Large intestine (tissue), 3 donors: Measurements from ENCODE around the gene THRB. TPM values are rescaled to one million over a fixed set of nuclear protein-coding genes. Genes with fewer than 3 reads are reported as not detected.

Source experiments
- DNase-seq, 2 donors: peaks; one replicate each; pipeline versions ENCODE4 v3.0.0 to v3.0.0-alpha.2; 2013
- H3K27ac ChIP-seq: one replicate; pipeline ENCODE4 v1.5.1; 2013; ENCODE audit warnings: low read length
- H3K27me3 ChIP-seq: 2 replicates; pipeline ENCODE4 v1.6.1; 2013; ENCODE audit warnings: low read length; ENCODE audit not compliant: control insufficient read depth, insufficient read depth
- H3K36me3 ChIP-seq: 2 replicates; pipeline ENCODE4 v1.6.1; 2013; ENCODE audit warnings: low read length; ENCODE audit not compliant: control insufficient read depth, insufficient read depth
- H3K4me1 ChIP-seq: one replicate; pipeline ENCODE4 v1.6.1; 2013; ENCODE audit warnings: low read length; ENCODE audit not compliant: control insufficient read depth, insufficient read depth
- H3K4me3 ChIP-seq: one replicate; pipeline ENCODE4 v1.5.1; 2013; ENCODE audit warnings: low read length
- H3K9me3 ChIP-seq: one replicate; pipeline ENCODE4 v1.6.1; 2013; ENCODE audit warnings: mild to moderate bottlenecking, low read depth, low read length, moderate library complexity; ENCODE audit not compliant: control insufficient read depth
- WGBS: methylation state at CpG from one replicate; pipeline ENCODE4 v1.1.5; 2013; ENCODE audit warnings: low lambda C conversion rate; ENCODE audit not compliant: insufficient coverage; 5-methylcytosine and 5-hydroxymethylcytosine counted together
- polyA plus RNA-seq: library from polyadenylated mRNA; unstranded; fragments of 120-200 nt; gene quantifications from one replicate; pipeline ENCODE4 v1.2.1, GENCODE V29; 2013

THRB gene
- polyA plus RNA-seq, 1 donor: 38.3 TPM

DNA sequence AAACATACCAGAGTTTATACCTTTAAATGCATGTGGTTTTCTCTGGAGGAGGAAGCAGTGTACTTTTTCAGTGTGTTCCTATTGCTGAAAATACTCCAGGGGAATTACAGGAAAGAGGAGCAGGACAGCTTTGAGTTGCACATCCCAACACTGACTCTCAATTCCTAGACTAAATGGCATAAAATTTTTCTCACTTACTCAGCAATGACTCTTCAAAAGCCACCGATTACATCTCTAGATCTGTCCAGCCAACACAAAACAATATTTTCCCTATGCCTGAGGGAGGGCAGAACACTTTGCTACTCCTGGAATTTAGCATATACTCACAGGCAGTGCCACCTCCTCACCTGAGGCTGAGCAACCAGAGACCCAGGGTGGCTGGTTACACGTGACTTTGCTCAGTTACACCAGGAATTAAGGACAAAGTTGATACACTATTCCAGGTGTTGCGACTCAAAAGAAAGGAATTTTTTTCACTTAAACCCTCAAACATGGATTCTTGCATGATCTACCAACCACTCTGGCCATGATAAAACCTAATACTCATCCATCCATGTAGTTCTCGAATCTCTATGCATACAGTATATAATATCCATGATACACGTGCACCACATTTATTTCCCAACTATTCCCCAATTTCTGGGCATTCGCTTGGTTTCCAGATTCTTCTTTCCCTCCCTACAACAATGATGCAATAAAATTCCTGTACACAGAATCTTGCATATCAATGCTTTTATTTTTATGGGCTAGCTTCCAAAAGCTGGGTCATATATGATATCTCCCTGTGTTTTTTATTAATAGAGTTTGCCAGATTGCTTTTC is 194.6 kb downstream of the THRB start:
- Histone ChIP-seq H3K9me3 (no peaks in the 10 kb centered on the region), H3K4me3 (no peak overlapping the region), H3K27ac (no peak overlapping the region), H3K27me3 (no peaks in the 10 kb centered on the region), H3K4me1 (no peaks in the 10 kb centered on the region), H3K36me3 (peaks cover 6% of the 10 kb centered on the region)
- WGBS: 100% methylated on average over 1 of the region's 6 CpGs
- no peak for DNase-seq

DNA sequence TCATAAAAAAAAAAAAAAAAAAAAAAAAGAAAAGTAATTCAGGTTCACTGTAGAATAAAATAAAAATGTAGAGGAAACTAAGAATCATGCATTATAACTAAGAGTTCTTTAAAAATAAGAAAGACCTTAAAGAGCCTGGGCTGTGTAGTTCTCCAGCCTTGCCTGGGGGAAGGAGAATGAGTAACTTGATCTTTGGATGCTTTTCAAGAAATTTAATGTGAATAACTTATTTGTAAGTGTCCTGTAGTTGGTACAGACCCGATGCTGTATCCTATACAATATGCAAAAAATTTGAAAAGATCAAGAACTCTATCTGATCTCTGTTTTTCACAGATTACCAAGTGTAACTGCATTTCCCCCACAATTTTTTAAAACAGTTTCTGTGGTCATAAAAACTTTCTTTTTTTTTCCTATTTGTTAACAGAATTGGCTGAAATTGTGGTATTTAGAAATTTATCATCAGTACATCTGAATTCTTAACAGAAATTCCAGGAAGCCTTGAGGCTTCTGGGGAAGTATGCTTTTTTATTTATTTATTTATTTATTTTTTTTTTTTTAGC is 195.3 kb downstream of the THRB start:
- Histone ChIP-seq H3K27ac (no peak overlapping the region), H3K9me3 (no peaks in the 10 kb centered on the region), H3K4me1 (no peaks in the 10 kb centered on the region), H3K36me3 (peaks cover 10% of the 10 kb centered on the region), H3K4me3 (no peak overlapping the region), H3K27me3 (no peaks in the 10 kb centered on the region)
- WGBS: 60% methylated on average over 1 of the region's 1 CpG
- DNase-seq: no peak

DNA sequence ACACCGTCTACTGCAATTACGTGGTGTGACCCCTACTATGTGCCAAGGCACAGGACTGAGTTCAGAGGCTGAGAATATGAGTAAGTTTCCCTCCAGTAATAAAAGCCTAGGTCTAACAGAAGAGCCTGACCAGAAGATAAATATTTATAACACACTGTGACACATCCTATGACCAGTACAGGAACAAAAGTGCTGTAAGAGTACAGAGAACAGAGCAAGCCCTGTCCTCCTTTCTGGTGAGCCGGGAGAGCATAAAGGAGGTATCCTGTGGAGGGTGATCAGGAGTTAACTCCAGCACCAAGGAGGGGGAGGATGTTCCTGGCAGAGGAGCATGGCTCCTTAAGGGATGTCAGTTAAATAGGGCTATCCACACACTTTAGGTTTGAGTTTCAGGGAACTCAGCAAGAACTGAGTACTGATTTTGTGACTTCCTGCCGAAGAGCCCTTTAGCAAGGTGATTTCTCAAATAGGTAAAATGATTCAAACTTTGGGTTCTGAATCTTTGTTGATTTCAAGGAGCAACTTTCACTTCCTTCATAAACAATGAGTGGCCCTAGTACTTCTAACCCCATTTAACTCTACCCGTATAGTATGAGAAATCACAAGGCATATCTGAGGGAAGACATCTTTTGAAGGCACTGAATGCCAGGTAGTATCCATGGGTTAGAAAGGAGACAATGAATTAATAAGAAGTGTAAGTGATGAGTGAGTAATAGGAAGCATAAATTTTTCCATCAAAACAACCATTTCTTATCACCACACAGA is 198.0 kb downstream of the THRB start:
- Histone ChIP-seq H3K27ac (no peak overlapping the region), H3K4me1 (no peaks in the 10 kb centered on the region), H3K36me3 (peaks cover 22% of the 10 kb centered on the region), H3K4me3 (no peak overlapping the region), H3K9me3 (peaks cover 3% of the 10 kb centered on the region), H3K27me3 (no peaks in the 10 kb centered on the region)
- WGBS: no CpG with 5 or more reads among the region's 5 CpGs
- no peak for DNase-seq

DNA sequence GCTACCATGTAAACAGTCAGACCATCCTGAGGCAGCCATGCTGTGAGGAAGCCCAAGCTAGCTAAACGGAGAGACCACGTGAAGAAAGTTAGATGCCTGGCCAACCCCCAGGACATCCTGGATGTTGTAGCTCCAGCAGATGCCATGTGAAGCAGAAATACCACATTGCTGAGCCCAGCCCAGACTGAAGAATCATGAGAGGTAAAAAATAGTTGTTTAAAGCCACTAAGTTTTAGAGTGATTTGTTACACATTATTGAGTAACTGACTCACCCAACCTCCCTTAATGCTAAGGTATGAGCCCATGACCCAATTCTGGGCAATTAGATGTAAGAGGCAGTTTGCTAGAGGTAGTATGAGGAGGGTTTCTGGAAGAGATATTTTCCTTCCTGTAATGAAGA is 200.5 kb downstream of the THRB start:
- H3K27me3 ChIP-seq: no peaks in the 10 kb centered on the region
- no CpG with 5 or more reads among the region's 2 CpGs for WGBS
- no peak for DNase-seq
- peaks cover 21% of the 10 kb centered on the region for H3K36me3 ChIP-seq
- peaks cover 3% of the 10 kb centered on the region for H3K9me3 ChIP-seq
- no peaks in the 10 kb centered on the region for H3K4me1 ChIP-seq
- H3K27ac ChIP-seq: no peak overlapping the region
- H3K4me3 ChIP-seq: no peak overlapping the region

DNA sequence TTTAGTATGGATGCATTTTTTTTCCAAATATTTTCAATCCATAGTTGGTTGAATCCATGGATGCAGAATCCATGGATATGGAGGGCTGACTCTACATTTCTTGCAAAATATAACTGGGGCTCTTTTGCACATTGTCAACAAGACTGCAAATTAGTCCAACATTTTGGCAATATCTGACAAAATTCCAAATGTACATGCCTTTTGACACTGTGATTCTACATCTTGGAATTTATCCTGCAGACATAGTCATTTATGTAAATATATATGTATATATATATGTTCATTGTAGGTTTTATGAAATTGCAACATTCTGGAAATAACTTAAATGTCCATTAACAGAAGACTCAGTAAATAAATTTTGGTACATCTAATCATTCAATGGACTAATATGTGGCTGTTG is 203.0 kb downstream of the THRB start:
- Histone ChIP-seq H3K36me3 (peaks cover 25% of the 10 kb centered on the region), H3K27ac (no peak overlapping the region), H3K27me3 (no peaks in the 10 kb centered on the region), H3K9me3 (peaks cover 3% of the 10 kb centered on the region), H3K4me3 (no peak overlapping the region), H3K4me1 (no peaks in the 10 kb centered on the region)
- DNase-seq: no peak

DNA sequence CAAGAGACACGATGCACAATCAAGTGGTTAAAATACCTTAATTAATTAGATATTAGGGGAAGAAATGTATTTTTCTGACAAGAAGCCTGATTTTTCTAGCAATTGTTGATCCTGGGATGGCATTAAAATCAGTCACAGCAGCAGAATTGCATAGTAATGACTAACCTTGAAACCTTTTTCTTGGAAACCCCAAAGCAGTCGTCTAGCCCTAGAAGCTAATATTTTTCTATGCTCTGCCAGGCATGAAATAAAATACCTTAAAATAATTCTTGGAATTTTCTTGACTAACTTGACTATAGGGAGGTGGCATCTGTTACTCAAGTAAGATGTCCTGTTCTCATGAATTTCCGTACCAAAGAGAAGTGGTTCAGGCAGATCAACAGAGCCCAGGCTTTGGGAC is 204.1 kb downstream of the THRB start:
- no peak for DNase-seq
- H3K4me3 ChIP-seq: no peak overlapping the region
- peaks cover 23% of the 10 kb centered on the region for H3K36me3 ChIP-seq
- H3K4me1 ChIP-seq: no peaks in the 10 kb centered on the region
- H3K9me3 ChIP-seq: peaks cover 3% of the 10 kb centered on the region
- WGBS: 80% methylated on average over 1 of the region's 3 CpGs
- H3K27ac ChIP-seq: no peak overlapping the region
- H3K27me3 ChIP-seq: no peaks in the 10 kb centered on the region

DNA sequence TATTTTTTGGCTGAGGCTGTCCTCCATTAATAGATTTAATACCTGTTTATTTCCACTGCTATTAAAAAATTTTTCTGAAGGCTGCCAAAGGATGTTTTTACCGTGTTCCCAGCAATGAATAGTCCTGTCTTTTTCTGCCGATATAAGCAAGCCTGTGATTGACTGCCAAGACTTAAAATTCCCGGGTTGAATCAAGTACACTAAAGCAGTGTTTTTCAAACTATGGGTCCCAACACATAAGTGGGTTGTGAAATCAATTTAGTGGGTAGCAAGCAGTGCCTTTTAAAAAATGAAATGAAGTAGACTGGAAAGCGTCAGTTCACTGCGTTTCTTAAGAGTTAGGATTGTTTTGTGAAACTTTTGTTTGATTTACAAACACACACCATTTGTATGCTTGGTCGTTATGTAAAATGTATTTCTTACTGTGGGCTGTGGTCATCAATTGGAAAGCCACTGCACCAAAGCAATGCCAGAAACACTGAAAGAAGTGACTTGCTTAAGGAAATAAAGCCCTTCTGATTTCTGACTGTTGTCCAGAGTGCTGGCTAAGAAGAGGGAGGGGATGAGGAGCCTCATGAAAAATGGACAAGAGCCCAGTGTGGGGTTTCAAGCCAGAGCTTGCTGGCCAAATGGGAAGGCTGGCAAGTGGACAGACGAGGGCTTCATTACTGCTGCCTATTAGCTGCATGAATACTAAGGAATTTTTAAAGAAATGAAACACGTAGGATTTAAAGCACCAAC is 206.0 kb downstream of the THRB start:
- Histone ChIP-seq H3K27ac (no peak overlapping the region), H3K4me1 (no peaks in the 10 kb centered on the region), H3K27me3 (no peaks in the 10 kb centered on the region), H3K4me3 (no peak overlapping the region), H3K36me3 (peaks cover 12% of the 10 kb centered on the region), H3K9me3 (no peaks in the 10 kb centered on the region)
- 77% methylated on average over 3 of the region's 8 CpGs for WGBS
- no peak for DNase-seq

DNA sequence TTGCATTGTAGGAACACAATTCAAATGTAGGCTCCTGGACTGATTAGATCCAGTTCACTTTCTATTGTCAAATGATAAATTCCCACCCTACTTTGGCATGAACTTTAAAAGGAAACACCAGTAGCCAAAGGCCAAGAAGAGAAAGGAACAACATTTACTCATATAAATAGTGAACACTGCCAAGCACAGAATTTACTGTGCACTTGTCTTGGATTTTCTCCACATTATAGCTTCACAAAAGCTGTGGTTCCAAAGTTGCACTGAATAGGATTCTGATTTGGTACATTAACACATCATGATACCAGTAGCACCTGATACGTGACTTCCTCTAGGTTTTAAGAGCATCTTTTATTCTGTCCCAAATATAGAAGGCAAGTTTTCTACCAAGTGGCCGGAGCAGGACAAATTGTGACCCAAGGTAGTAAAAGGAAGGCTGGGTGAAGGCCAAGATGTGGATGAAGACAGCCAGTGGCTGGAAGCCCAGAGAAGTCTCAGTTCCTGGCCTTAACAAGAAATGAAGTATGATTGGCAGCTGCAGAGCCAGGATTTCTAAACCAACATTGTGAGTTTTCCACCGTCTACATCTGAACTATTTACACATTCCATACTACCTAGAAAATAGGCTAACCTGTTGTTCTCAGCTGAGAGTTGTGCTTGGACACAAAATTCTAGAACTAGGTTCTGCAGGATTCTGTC is 206.7 kb downstream of the THRB start:
- 100% methylated on average over 1 of the region's 3 CpGs for WGBS
- H3K27ac ChIP-seq: no peak overlapping the region
- no peaks in the 10 kb centered on the region for H3K9me3 ChIP-seq
- H3K27me3 ChIP-seq: no peaks in the 10 kb centered on the region
- no peaks in the 10 kb centered on the region for H3K4me1 ChIP-seq
- no peak for DNase-seq
- H3K36me3 ChIP-seq: peaks cover 11% of the 10 kb centered on the region
- H3K4me3 ChIP-seq: no peak overlapping the region

DNA sequence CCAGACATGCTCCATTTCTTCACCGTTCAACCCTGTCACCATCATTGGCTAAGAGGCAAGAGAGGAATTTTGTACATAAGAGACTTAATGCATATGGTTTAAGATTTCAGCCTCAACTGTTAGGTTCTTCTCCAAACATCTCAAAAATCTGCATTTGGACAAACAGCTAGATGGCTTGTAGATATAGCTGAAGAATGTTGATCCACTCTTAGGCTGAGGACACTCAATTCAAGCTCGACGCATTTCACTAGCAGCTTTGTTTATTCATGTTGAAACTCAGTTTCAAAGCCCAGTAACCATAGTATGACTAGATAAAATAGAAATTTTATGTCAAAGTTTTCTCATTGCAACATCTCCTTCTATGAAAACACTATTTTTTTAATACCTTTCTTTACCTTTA is 208.2 kb downstream of the THRB start:
- no peaks in the 10 kb centered on the region for H3K27me3 ChIP-seq
- no peak overlapping the region for H3K4me3 ChIP-seq
- WGBS: 100% methylated on average over 1 of the region's 3 CpGs
- no peak overlapping the region for H3K27ac ChIP-seq
- no peak for DNase-seq
- no peaks in the 10 kb centered on the region for H3K4me1 ChIP-seq
- peaks cover 4% of the 10 kb centered on the region for H3K36me3 ChIP-seq
- H3K9me3 ChIP-seq: no peaks in the 10 kb centered on the region

DNA sequence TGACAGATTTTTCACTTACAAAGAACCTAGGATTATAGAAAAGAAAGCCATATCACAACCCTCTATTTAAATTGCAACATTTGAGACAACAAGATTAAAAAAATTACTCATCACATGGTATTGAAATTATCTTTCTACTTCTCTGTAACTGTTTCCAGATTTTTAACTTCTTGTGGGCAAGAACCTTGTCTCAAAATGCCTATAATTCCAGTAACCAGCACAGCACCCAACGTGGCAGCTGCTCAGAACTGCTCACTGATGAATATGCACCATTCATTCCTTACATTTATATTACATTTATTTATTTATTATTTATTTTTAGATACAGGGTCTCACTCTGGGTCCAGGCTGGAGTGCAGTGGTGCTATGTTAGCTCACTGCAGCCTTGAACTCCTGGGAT is 216.1 kb downstream of the THRB start:
- no peak for DNase-seq
- no peaks in the 10 kb centered on the region for H3K4me1 ChIP-seq
- WGBS: no CpG with 5 or more reads among the region's 1 CpG
- H3K27me3 ChIP-seq: no peaks in the 10 kb centered on the region
- H3K9me3 ChIP-seq: no peaks in the 10 kb centered on the region
- H3K36me3 ChIP-seq: peaks cover 2% of the 10 kb centered on the region
- H3K27ac ChIP-seq: no peak overlapping the region
- H3K4me3 ChIP-seq: no peak overlapping the region
